ENCODE results near the gene OBSCN. TPM values are rescaled to one million over a fixed set of nuclear protein-coding genes. Genes with fewer than 3 reads are reported as not detected.

OBSCN gene
- 2.0 and 20.6 TPM in 2 replicates for total RNA-seq

- H3K4me3 ChIP-seq (ENCODE audit: low read depth, low read length), result no peak within 1 kb of the TSS
- DNase-seq (ENCODE audit: low read depth), result no peak
- no peak for TF ChIP-seq CTCF (conservative IDR thresholded peaks at IDR 0.05; ENCODE audit: low read depth, low read length)
These were observed at the start of gene OBSCN for GRCh38 chr1:228207851-228208821. TSS of gene OBSCN (plus strand) at chr1:228208044. CDS start at chr1:228211784, 3,740 bp downstream.

GRCh38 chr1:228158151-228159007, 49.5 kb upstream of the OBSCN start:
- TF ChIP-seq CTCF (conservative IDR thresholded peaks at IDR 0.05; ENCODE audit: low read depth, low read length), result no peak
- DNase-seq (ENCODE audit: low read depth), result no peak
- H3K4me3 ChIP-seq (ENCODE audit: low read depth, low read length), result no peak overlapping the region

GRCh38 chr1:228159008-228159665, 48.7 kb upstream of the OBSCN start:
- no peak for TF ChIP-seq CTCF (conservative IDR thresholded peaks at IDR 0.05; ENCODE audit: low read depth, low read length)
- DNase-seq (ENCODE audit: low read depth), result no peak

GRCh38 chr1:228160201-228160761, 47.6 kb upstream of the OBSCN start:
- no peak for DNase-seq (ENCODE audit: low read depth)
- no peak overlapping the region for H3K4me3 ChIP-seq (ENCODE audit: low read depth, low read length)
- no peak for TF ChIP-seq CTCF (conservative IDR thresholded peaks at IDR 0.05; ENCODE audit: low read depth, low read length)

More at GRCh38 chr1:228159008-228159665, 48.7 kb upstream of the OBSCN start:
- H3K4me3 ChIP-seq (ENCODE audit: low read depth, low read length), result no peak overlapping the region

GRCh38 chr1:228161362-228161761, 46.5 kb upstream of the OBSCN start:
- DNase-seq (ENCODE audit: low read depth), result no peak
- TF ChIP-seq CTCF (conservative IDR thresholded peaks at IDR 0.05; ENCODE audit: low read depth, low read length), result no peak
- H3K4me3 ChIP-seq (ENCODE audit: low read depth, low read length), result no peak overlapping the region

GRCh38 chr1:228161866-228162265, 46.0 kb upstream of the OBSCN start:
- DNase-seq (ENCODE audit: low read depth), result no peak
- TF ChIP-seq CTCF (conservative IDR thresholded peaks at IDR 0.05; ENCODE audit: low read depth, low read length), result no peak
- H3K4me3 ChIP-seq (ENCODE audit: low read depth, low read length), result no peak overlapping the region

Measured in epithelial cell of proximal tubule (primary cell).